ENCODE data around the gene CAPN5. TPM values are rescaled to one million over a fixed set of nuclear protein-coding genes. Genes with fewer than 3 reads are reported as not detected.

The CAPN5 gene
- total RNA-seq, 3 donors from 2014 or later: 0.29 to 0.68 (median 0.53) TPM

- no peaks in the 10 kb centered on the region for H3K4me1 Mint-ChIP-seq (ENCODE audit: low read depth)
Observed at GRCh38 chr11:77113382-77114088, 46.8 kb downstream of the CAPN5 start.

GRCh38 chr11:77114089-77114463, 47.3 kb downstream of the CAPN5 start:
- Mint-ChIP-seq H3K4me3 (no peak overlapping the region), H3K4me1 (ENCODE audit: low read depth) (no peaks in the 10 kb centered on the region), H3K9me3 (no peaks in the 10 kb centered on the region), H3K27me3 (ENCODE audit: low read depth) (no peaks in the 10 kb centered on the region), H3K36me3 (ENCODE audit: insufficient read depth) (no peaks in the 10 kb centered on the region)
- ATAC-seq (no peak), DNase-seq (no peak)

More at GRCh38 chr11:77113382-77114088, 46.8 kb downstream of the CAPN5 start:
- no peak for DNase-seq
- Mint-ChIP-seq H3K27me3 (ENCODE audit: low read depth) (no peaks in the 10 kb centered on the region), H3K4me3 (no peak overlapping the region), H3K36me3 (ENCODE audit: insufficient read depth) (no peaks in the 10 kb centered on the region), H3K9me3 (no peaks in the 10 kb centered on the region)
- ATAC-seq: no peak

GRCh38 chr11:77115181-77115611, 48.4 kb downstream of the CAPN5 start:
- no peak overlapping the region for H3K4me3 Mint-ChIP-seq
- H3K9me3 Mint-ChIP-seq: no peaks in the 10 kb centered on the region
- DNase-seq: no peak
- H3K27me3 Mint-ChIP-seq (ENCODE audit: low read depth): no peaks in the 10 kb centered on the region
- H3K4me1 Mint-ChIP-seq (ENCODE audit: low read depth): no peaks in the 10 kb centered on the region
- no peak for ATAC-seq
- H3K36me3 Mint-ChIP-seq (ENCODE audit: insufficient read depth): no peaks in the 10 kb centered on the region

GRCh38 chr11:77115956-77116355, 49.2 kb downstream of the CAPN5 start:
- Mint-ChIP-seq H3K9me3 (no peaks in the 10 kb centered on the region), H3K4me1 (ENCODE audit: low read depth) (no peaks in the 10 kb centered on the region), H3K27me3 (ENCODE audit: low read depth) (no peaks in the 10 kb centered on the region), H3K36me3 (ENCODE audit: insufficient read depth) (no peaks in the 10 kb centered on the region), H3K4me3 (no peak overlapping the region)
- ATAC-seq (no peak), DNase-seq (no peak)

- no peak overlapping the region for H3K4me3 Mint-ChIP-seq
- ATAC-seq: no peak
- no peaks in the 10 kb centered on the region for H3K27me3 Mint-ChIP-seq (ENCODE audit: low read depth)
- no peaks in the 10 kb centered on the region for H3K36me3 Mint-ChIP-seq (ENCODE audit: insufficient read depth)
- no peaks in the 10 kb centered on the region for H3K4me1 Mint-ChIP-seq (ENCODE audit: low read depth)
- no peaks in the 10 kb centered on the region for H3K9me3 Mint-ChIP-seq
- no peak for DNase-seq
Observed at GRCh38 chr11:77117492-77117891, 50.7 kb downstream of the CAPN5 start.

- DNase-seq (no peak), ATAC-seq (no peak)
- Mint-ChIP-seq H3K4me3 (no peak overlapping the region), H3K27me3 (ENCODE audit: low read depth) (no peaks in the 10 kb centered on the region), H3K9me3 (no peaks in the 10 kb centered on the region), H3K4me1 (ENCODE audit: low read depth) (no peaks in the 10 kb centered on the region), H3K36me3 (ENCODE audit: insufficient read depth) (no peaks in the 10 kb centered on the region)
Observed at GRCh38 chr11:77118086-77118485, 51.3 kb downstream of the CAPN5 start.

GRCh38 chr11:77118971-77119370, 52.2 kb downstream of the CAPN5 start:
- ATAC-seq (no peak), DNase-seq (no peak)
- no peaks in the 10 kb centered on the region for H3K9me3 Mint-ChIP-seq
- no peaks in the 10 kb centered on the region for H3K4me1 Mint-ChIP-seq (ENCODE audit: low read depth)
- H3K4me3 Mint-ChIP-seq: no peak overlapping the region
- H3K36me3 Mint-ChIP-seq (ENCODE audit: insufficient read depth): no peaks in the 10 kb centered on the region
- no peaks in the 10 kb centered on the region for H3K27me3 Mint-ChIP-seq (ENCODE audit: low read depth)

- Mint-ChIP-seq H3K36me3 (ENCODE audit: insufficient read depth) (no peaks in the 10 kb centered on the region), H3K4me1 (ENCODE audit: low read depth) (no peaks in the 10 kb centered on the region)
- ATAC-seq: no peak
Observed at GRCh38 chr11:77119531-77119936, 52.8 kb downstream of the CAPN5 start.

GRCh38 chr11:77120571-77120970, 53.8 kb downstream of the CAPN5 start:
- H3K27me3 Mint-ChIP-seq (ENCODE audit: low read depth): no peaks in the 10 kb centered on the region
- no peak overlapping the region for H3K4me3 Mint-ChIP-seq
- no peak for ATAC-seq
- H3K36me3 Mint-ChIP-seq (ENCODE audit: insufficient read depth): no peaks in the 10 kb centered on the region
- no peaks in the 10 kb centered on the region for H3K9me3 Mint-ChIP-seq
- no peak for DNase-seq
- no peaks in the 10 kb centered on the region for H3K4me1 Mint-ChIP-seq (ENCODE audit: low read depth)

More at GRCh38 chr11:77119531-77119936, 52.8 kb downstream of the CAPN5 start:
- H3K9me3 Mint-ChIP-seq: no peaks in the 10 kb centered on the region
- H3K27me3 Mint-ChIP-seq (ENCODE audit: low read depth): no peaks in the 10 kb centered on the region
- no peak for DNase-seq
- H3K4me3 Mint-ChIP-seq: no peak overlapping the region

GRCh38 chr11:77121096-77121640, 54.4 kb downstream of the CAPN5 start:
- no peaks in the 10 kb centered on the region for H3K27me3 Mint-ChIP-seq (ENCODE audit: low read depth)

GRCh38 chr11:77121876-77122575, 55.3 kb downstream of the CAPN5 start:
- H3K9me3 Mint-ChIP-seq: no peaks in the 10 kb centered on the region
- peaks cover 2% of the 10 kb centered on the region for H3K4me1 Mint-ChIP-seq (ENCODE audit: low read depth)
- ATAC-seq (no peak), DNase-seq (no peak)
- H3K36me3 Mint-ChIP-seq (ENCODE audit: insufficient read depth): no peaks in the 10 kb centered on the region
- no peak overlapping the region for H3K4me3 Mint-ChIP-seq
- H3K27me3 Mint-ChIP-seq (ENCODE audit: low read depth): no peaks in the 10 kb centered on the region

More at GRCh38 chr11:77121096-77121640, 54.4 kb downstream of the CAPN5 start:
- no peak for DNase-seq
- no peaks in the 10 kb centered on the region for H3K9me3 Mint-ChIP-seq
- H3K4me1 Mint-ChIP-seq (ENCODE audit: low read depth): no peaks in the 10 kb centered on the region
- no peaks in the 10 kb centered on the region for H3K36me3 Mint-ChIP-seq (ENCODE audit: insufficient read depth)
- no peak for ATAC-seq
- H3K4me3 Mint-ChIP-seq: no peak overlapping the region

- Mint-ChIP-seq H3K9me3 (no peaks in the 10 kb centered on the region), H3K4me3 (no peak overlapping the region), H3K27me3 (ENCODE audit: low read depth) (peaks cover 3% of the 10 kb centered on the region), H3K4me1 (ENCODE audit: low read depth) (peaks cover 5% of the 10 kb centered on the region), H3K36me3 (ENCODE audit: insufficient read depth) (no peaks in the 10 kb centered on the region)
- ATAC-seq: no peak
- DNase-seq: no peak
Observed at GRCh38 chr11:77122576-77123212, 55.9 kb downstream of the CAPN5 start.

GRCh38 chr11:77123591-77123990, 56.8 kb downstream of the CAPN5 start:
- ATAC-seq (no peak), DNase-seq (no peak)
- Mint-ChIP-seq H3K9me3 (no peaks in the 10 kb centered on the region), H3K27me3 (ENCODE audit: low read depth) (peaks cover 3% of the 10 kb centered on the region), H3K4me1 (ENCODE audit: low read depth) (peaks cover 5% of the 10 kb centered on the region), H3K36me3 (ENCODE audit: insufficient read depth) (no peaks in the 10 kb centered on the region), H3K4me3 (no peak overlapping the region)

GRCh38 chr11:77124041-77124440, 57.3 kb downstream of the CAPN5 start:
- Mint-ChIP-seq H3K27me3 (ENCODE audit: low read depth) (peaks cover 3% of the 10 kb centered on the region), H3K36me3 (ENCODE audit: insufficient read depth) (no peaks in the 10 kb centered on the region), H3K4me1 (ENCODE audit: low read depth) (peaks cover 5% of the 10 kb centered on the region), H3K4me3 (no peak overlapping the region), H3K9me3 (no peaks in the 10 kb centered on the region)
- ATAC-seq (no peak), DNase-seq (no peak)
